ENCODE results near the gene POLR3B. TPM values are rescaled to one million over a fixed set of nuclear protein-coding genes. Genes with fewer than 3 reads are reported as not detected.

POLR3B gene
- total and polyA plus RNA-seq, 7 donors: 1.8 to 5.4 (median 4.0) TPM

DNA sequence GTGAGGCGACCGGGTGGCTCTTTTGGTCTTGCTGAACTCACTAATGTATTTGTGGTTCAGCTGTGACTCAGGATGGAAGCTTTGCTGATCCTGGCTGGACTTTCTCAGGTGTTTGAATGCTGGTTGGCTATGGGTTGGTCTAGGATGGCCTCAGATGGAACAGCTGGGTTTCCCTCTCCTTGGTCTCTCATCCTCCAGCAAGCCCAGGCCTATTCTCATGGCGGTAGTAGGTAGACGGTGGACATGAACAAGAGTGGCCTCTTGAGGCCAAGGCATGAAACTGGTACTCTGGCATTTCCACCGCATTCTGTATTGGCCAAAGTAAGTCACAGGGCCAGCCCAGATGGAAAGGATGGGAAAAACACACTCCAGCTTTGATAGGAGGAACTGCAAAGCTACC, 11.8 kb upstream of the POLR3B start:
- TF ChIP-seq, protein P1, sequence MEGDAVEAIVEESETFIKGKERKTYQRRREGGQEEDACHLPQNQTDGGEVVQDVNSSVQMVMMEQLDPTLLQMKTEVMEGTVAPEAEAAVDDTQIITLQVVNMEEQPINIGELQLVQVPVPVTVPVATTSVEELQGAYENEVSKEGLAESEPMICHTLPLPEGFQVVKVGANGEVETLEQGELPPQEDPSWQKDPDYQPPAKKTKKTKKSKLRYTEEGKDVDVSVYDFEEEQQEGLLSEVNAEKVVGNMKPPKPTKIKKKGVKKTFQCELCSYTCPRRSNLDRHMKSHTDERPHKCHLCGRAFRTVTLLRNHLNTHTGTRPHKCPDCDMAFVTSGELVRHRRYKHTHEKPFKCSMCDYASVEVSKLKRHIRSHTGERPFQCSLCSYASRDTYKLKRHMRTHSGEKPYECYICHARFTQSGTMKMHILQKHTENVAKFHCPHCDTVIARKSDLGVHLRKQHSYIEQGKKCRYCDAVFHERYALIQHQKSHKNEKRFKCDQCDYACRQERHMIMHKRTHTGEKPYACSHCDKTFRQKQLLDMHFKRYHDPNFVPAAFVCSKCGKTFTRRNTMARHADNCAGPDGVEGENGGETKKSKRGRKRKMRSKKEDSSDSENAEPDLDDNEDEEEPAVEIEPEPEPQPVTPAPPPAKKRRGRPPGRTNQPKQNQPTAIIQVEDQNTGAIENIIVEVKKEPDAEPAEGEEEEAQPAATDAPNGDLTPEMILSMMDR (IDR thresholded peaks at IDR 0.05): no peak
- TF ChIP-seq POLR2AphosphoS5 (IDR thresholded peaks at IDR 0.05) (no peak), EP300 (IDR thresholded peaks at IDR 0.05) (no peak), POLR2A (IDR thresholded peaks at IDR 0.05) (no peak)
- intact Hi-C loops (cut with DNase I): loop anchor here (5.0 kb wide), 1 partner anchor 118 kb away; no protein-coding TSS in a partner anchor
- H3K27ac ChIP-seq: no peak overlapping the region

DNA sequence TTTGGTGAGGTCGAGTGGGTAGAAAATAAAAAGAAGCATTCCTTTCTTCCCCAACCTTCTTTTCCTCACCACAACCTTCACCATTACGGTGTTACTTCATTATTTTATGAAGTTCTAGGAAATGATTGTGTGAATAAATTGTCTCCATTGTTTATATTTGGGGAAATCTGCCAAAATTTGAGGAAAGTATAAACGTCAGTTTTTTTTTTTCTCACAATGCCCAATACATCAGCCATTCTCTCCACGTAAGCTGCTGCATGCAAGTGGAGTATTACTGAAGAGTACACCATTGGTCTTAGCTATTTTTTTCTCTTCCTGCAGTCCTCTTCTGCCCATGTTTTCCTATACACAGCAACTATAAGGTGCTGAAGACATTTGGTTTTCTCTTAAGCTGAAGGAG, 9.1 kb upstream of the POLR3B start:
- H3K4me1 ChIP-seq: peaks cover 0 to 12% (median 11%) of the 10 kb centered on the region in 4 donors
- H3K9me3 ChIP-seq: no peaks in the 10 kb centered on the region
- H3K36me3 ChIP-seq: peaks cover 0 to 18% (median 4%) of the 10 kb centered on the region in 4 donors
- no peaks in the 10 kb centered on the region for H3K27me3 ChIP-seq
- no peak overlapping the region for H3K4me3 ChIP-seq
- WGBS, 2 donors: 42 to 65% methylated on average over 4 of the region's 4 CpGs
- intact Hi-C loops (cut with DNase I): loop anchor here (5.0 kb wide), 1 partner anchor 121 kb away; no protein-coding TSS in a partner anchor
- TF ChIP-seq POLR2AphosphoS5 (IDR thresholded peaks at IDR 0.05): no peak
- no peak for TF ChIP-seq POLR2A (IDR thresholded peaks at IDR 0.05)
- no peak for TF ChIP-seq EP300 (IDR thresholded peaks at IDR 0.05)
- TF ChIP-seq, protein P1 (IDR thresholded peaks at IDR 0.05): no peak
- DNase-seq: no peak
- H3K27ac ChIP-seq: no peak overlapping the region

More for the DNA sequence above, 11.8 kb upstream of the POLR3B start:
- DNase-seq: no peak
- H3K4me3 ChIP-seq: no peak overlapping the region
- H3K9me3 ChIP-seq: no peaks in the 10 kb centered on the region
- peaks cover 0 to 32% (median 29%) of the 10 kb centered on the region in 4 donors for H3K4me1 ChIP-seq
- WGBS, 2 donors: 64 to 72% methylated on average over 5 of the region's 5 CpGs
- H3K27me3 ChIP-seq: no peaks in the 10 kb centered on the region
- peaks cover 0 to 29% (median 4%) of the 10 kb centered on the region in 4 donors for H3K36me3 ChIP-seq

DNA sequence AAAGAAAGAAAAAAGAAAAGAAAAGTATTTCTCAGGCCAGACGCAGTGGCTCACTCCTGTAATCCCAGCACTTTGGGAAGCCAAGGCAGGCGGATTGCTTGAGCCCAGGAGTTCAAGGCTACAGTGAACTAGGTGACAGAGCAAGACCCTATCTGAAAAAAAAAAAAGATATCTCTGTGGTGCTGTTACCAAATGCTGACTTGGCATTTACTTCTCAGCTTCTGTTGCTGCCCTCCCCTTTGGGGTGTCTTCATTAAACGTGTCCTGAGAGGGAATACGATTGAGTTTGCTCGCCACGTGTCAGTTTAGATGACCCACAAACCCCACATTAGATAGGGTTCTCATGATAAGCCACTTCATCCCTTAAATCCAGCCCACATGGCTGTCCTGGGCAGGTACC, 4.4 kb upstream of the POLR3B start:
- Histone ChIP-seq H3K4me3 (no peak overlapping the region), H3K4me1 (peaks cover 0 to 13% (median 11%) of the 10 kb centered on the region in 4 donors), H3K36me3 (no peaks in the 10 kb centered on the region), H3K27ac (no peak overlapping the region), H3K27me3 (no peaks in the 10 kb centered on the region), H3K9me3 (no peaks in the 10 kb centered on the region)
- 88 to 90% methylated on average over 6 of the region's 6 CpGs for WGBS, 2 donors
- intact Hi-C loops (cut with DNase I): no loop called here
- TF ChIP-seq EP300 (IDR thresholded peaks at IDR 0.05) (no peak), POLR2AphosphoS5 (IDR thresholded peaks at IDR 0.05) (no peak), POLR2A (IDR thresholded peaks at IDR 0.05) (no peak)
- TF ChIP-seq, protein P1 (IDR thresholded peaks at IDR 0.05): no peak
- no peak for DNase-seq

DNA sequence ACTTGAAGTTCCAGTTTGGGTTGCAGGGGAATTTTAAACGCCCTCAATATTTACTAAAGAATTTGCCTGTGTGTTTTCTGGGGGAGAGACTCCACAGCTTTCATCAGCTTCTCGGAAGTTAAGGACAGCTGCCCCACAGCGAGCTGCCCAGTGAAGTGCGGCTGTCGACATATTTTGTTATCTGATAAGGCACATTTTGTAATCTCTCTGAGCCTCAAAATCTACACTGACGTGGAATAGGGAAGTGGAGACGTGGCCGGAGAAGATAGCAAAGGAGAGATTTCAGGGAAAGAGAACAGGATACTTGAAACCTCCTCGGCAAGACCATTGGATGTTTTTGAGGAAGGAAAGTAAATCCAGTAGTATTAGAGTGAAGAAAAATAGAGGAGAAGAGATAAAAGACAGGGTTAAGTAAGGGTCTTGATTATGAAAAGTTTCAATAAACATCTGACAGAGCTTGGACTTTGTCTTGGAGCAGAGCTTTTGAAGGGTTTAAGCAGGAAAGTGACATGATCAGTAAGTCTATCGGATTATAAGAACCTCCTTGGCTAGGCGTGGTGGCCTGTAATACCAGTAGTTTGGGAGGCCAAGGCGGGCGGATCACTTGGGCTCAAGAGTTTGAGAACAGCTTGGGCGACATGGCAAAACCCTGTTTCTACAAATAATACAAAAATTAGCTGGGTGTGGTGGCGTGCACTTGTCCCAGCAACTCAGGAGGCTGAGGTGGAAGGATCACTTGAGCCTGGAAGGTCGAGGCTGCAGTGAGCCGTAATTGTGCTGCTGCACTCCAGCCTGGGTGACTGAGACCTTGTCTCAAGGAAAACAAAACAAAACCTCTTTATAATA, 1.1 kb downstream of the POLR3B start:
- no peak for DNase-seq
- 21 to 32% methylated on average over 17 of the region's 17 CpGs for WGBS, 2 donors
- no peaks in the 10 kb centered on the region for H3K36me3 ChIP-seq
- H3K27me3 ChIP-seq: no peaks in the 10 kb centered on the region
- no peaks in the 10 kb centered on the region for H3K9me3 ChIP-seq
- intact Hi-C loops (cut with DNase I): loop anchor here (5.0 kb wide), 4 partner anchors 56 to 734 kb away; partner anchors contain the start of genes CKAP4, CRY1, RIC8B and TCP11L2
- H3K4me3 ChIP-seq: peak overlapping the region; percentile 57 to 84 (median 76)
- H3K27ac ChIP-seq: peak overlapping the region; percentile 93 to 96 (median 94)
- TF ChIP-seq, protein P1 (IDR thresholded peaks at IDR 0.05): no peak
- TF ChIP-seq POLR2AphosphoS5 (IDR thresholded peaks at IDR 0.05): no peak
- no peak for TF ChIP-seq POLR2A (IDR thresholded peaks at IDR 0.05)
- no peak for TF ChIP-seq EP300 (IDR thresholded peaks at IDR 0.05)
- H3K4me1 ChIP-seq: peaks cover 0 to 15% (median 14%) of the 10 kb centered on the region in 4 donors
